MM.1S (cell line): ENCODE measurements around the gene DIS3L2.

Experiments used
- DNase-seq: peaks from one replicate; pipeline ENCODE4 v3.0.0-alpha.2; 2015
- H2AFZ ChIP-seq: fragments of 300-600 bp; sonication (generic); 2 replicates; pipeline ENCODE4 v1.6.0; 2016; ENCODE audit warnings: antibody characterized with exemption, low read length
- H3F3A ChIP-seq: fragments of 300-600 bp; sonication (generic); 2 replicates; pipeline ENCODE4 v1.6.1; 2016; ENCODE audit warnings: mild to moderate bottlenecking, antibody characterized with exemption, low read length, moderate library complexity, mixed read lengths; ENCODE audit not compliant: insufficient read depth
- H3K27ac ChIP-seq: fragments of 300-600 bp; sonication (generic); 2 replicates; pipeline ENCODE4 v1.5.1; 2016; ENCODE audit warnings: mild to moderate bottlenecking, low read length
- H3K27me3 ChIP-seq: fragments of 300-600 bp; sonication (generic); replicated peaks from 2 replicates; pipeline ENCODE4 v1.6.0; 2016; ENCODE audit warnings: low read length; ENCODE audit not compliant: insufficient read depth
- H3K36me3 ChIP-seq: fragments of 300-600 bp; sonication (generic); replicated peaks from 2 replicates; pipeline ENCODE4 v1.6.1; 2016; ENCODE audit warnings: mild to moderate bottlenecking, low read length, mixed read lengths; ENCODE audit not compliant: insufficient read depth
- H3K4me1 ChIP-seq: fragments of 300-600 bp; sonication (generic); 2 replicates; pipeline ENCODE4 v1.6.1; 2016; ENCODE audit warnings: low read length, mixed read lengths
- H3K4me2 ChIP-seq: fragments of 300-600 bp; sonication (generic); 2 replicates; pipeline ENCODE4 v1.6.0; 2016; ENCODE audit warnings: low read depth, low read length
- H3K4me3 ChIP-seq: fragments of 300-600 bp; sonication (generic); 2 replicates; pipeline ENCODE4 v1.5.1; 2016; ENCODE audit warnings: low read length, mixed read lengths
- H3K79me2 ChIP-seq: fragments of 300-600 bp; sonication (generic); 2 replicates; pipeline ENCODE4 v1.6.1; 2016; ENCODE audit warnings: mixed run types, low read length, mixed read lengths
- H3K9ac ChIP-seq: fragments of 300-600 bp; sonication (generic); 2 replicates; pipeline ENCODE4 v1.6.1; 2016; ENCODE audit warnings: low read length, mixed read lengths
- H3K9me2 ChIP-seq: fragments of 300-600 bp; sonication (generic); replicated peaks from 2 replicates; pipeline ENCODE4 v1.6.1; 2016; ENCODE audit warnings: mild to moderate bottlenecking, low read length, mixed read lengths; ENCODE audit not compliant: insufficient read depth
- H3K9me3 ChIP-seq: fragments of 300-600 bp; sonication (generic); replicated peaks from 2 replicates; pipeline ENCODE4 v1.6.1; 2016; ENCODE audit warnings: mild to moderate bottlenecking, low read length, mixed read lengths; ENCODE audit not compliant: insufficient read depth
- H4K20me1 ChIP-seq: fragments of 300-600 bp; sonication (generic); 2 replicates; pipeline ENCODE4 v1.6.1; 2016; ENCODE audit warnings: mild to moderate bottlenecking, low read length, moderate library complexity, mixed read lengths; ENCODE audit not compliant: insufficient read depth
- EZH2 ChIP-seq: fragments of 300-600 bp; sonication (generic); optimal IDR thresholded peaks from 2 replicates; pipeline ENCODE3; 2017; ENCODE audit warnings: low read depth, mild to moderate bottlenecking, antibody characterized with exemption, low read length, mixed read lengths
- EZH2phosphoT487 ChIP-seq: fragments of 300-600 bp; sonication (generic); IDR thresholded peaks from 2 replicates; pipeline ENCODE4 v1.6.1; 2018; ENCODE audit warnings: antibody characterized with exemption, low read length
- TF ChIP-seq, protein P1 (sequence below): fragments of 300-600 bp; sonication (generic); IDR thresholded peaks from 2 replicates; pipeline ENCODE4 v1.5.1; 2016; ENCODE audit warnings: antibody characterized with exemption, low read length, mixed read lengths

Gene DIS3L2

GRCh38 chr2:232147440-232148077, 186.0 kb downstream of the DIS3L2 start:
- Histone ChIP-seq H3K4me2 (no peak overlapping the region), H3F3A (no peaks in the 10 kb centered on the region), H3K9me2 (no peaks in the 10 kb centered on the region), H3K27ac (no peak overlapping the region), H3K4me3 (no peak overlapping the region), H4K20me1 (no peaks in the 10 kb centered on the region), H3K9me3 (no peaks in the 10 kb centered on the region), H3K4me1 (peaks cover 7% of the 10 kb centered on the region; the same call in 1 of the 2 replicates), H3K27me3 (no peaks in the 10 kb centered on the region), H2AFZ (no peak overlapping the region), H3K36me3 (no peaks in the 10 kb centered on the region), H3K79me2 (no peaks in the 10 kb centered on the region), H3K9ac (no peak overlapping the region)
- TF ChIP-seq EZH2 (no peak), EZH2phosphoT487 (no peak)
- TF ChIP-seq, protein P1, sequence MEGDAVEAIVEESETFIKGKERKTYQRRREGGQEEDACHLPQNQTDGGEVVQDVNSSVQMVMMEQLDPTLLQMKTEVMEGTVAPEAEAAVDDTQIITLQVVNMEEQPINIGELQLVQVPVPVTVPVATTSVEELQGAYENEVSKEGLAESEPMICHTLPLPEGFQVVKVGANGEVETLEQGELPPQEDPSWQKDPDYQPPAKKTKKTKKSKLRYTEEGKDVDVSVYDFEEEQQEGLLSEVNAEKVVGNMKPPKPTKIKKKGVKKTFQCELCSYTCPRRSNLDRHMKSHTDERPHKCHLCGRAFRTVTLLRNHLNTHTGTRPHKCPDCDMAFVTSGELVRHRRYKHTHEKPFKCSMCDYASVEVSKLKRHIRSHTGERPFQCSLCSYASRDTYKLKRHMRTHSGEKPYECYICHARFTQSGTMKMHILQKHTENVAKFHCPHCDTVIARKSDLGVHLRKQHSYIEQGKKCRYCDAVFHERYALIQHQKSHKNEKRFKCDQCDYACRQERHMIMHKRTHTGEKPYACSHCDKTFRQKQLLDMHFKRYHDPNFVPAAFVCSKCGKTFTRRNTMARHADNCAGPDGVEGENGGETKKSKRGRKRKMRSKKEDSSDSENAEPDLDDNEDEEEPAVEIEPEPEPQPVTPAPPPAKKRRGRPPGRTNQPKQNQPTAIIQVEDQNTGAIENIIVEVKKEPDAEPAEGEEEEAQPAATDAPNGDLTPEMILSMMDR, result no peak
- no peak for DNase-seq

DNA sequence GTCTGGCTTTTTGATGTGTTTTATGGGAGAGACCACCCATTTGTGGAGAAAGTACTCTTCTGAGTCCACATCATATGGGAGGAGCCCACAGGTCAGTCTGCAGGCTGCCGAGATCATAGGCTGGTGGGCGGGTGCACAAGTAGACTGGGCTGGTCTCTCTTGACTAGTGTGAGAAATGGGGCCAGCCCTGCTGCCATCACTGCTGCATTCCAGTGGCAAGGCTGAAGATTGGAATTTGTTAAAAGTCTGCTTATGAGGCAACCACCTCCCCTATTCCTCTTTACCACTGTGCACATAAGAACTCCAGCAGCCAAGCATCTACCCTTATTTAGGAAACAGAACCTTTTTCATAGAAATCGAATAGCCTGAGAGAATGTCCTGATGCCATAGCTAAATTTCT, 200.7 kb downstream of the DIS3L2 start:
- Histone ChIP-seq H3K27ac (no peak overlapping the region), H2AFZ (no peak overlapping the region), H3K9ac (no peak overlapping the region), H3K4me1 (no peaks in the 10 kb centered on the region), H3F3A (no peaks in the 10 kb centered on the region), H3K79me2 (no peaks in the 10 kb centered on the region), H4K20me1 (no peaks in the 10 kb centered on the region), H3K36me3 (no peaks in the 10 kb centered on the region), H3K4me3 (no peak overlapping the region), H3K27me3 (no peaks in the 10 kb centered on the region), H3K9me3 (no peaks in the 10 kb centered on the region), H3K9me2 (no peaks in the 10 kb centered on the region), H3K4me2 (no peak overlapping the region)
- no peak for DNase-seq
- TF ChIP-seq EZH2phosphoT487, result no peak
- no peak for TF ChIP-seq EZH2
- TF ChIP-seq, protein P1, result no peak

GRCh38 chr2:232170396-232170795, 208.9 kb downstream of the DIS3L2 start:
- H3K4me2 ChIP-seq, result peak overlapping the region; percentile 31; the same call in 1 of the 2 replicates
- no peak overlapping the region for H3K4me3 ChIP-seq
- no peaks in the 10 kb centered on the region for H3K9me3 ChIP-seq
- peaks cover 42% of the 10 kb centered on the region for H3K4me1 ChIP-seq
- no peaks in the 10 kb centered on the region; the same call in 1 of the 2 replicates for H3F3A ChIP-seq
- no peak overlapping the region for H3K9ac ChIP-seq
- H3K79me2 ChIP-seq, result 0 out of 2 replicates have a peak, but pooled peaks cover 3% of the 10 kb centered on the region
- no peaks in the 10 kb centered on the region for H3K9me2 ChIP-seq
- no peaks in the 10 kb centered on the region for H3K36me3 ChIP-seq
- no peak overlapping the region for H2AFZ ChIP-seq
- no peak for DNase-seq
- H3K27me3 ChIP-seq, result no peaks in the 10 kb centered on the region
- TF ChIP-seq EZH2 (no peak), EZH2phosphoT487 (no peak)
- TF ChIP-seq, protein P1, result no peak
- H4K20me1 ChIP-seq, result no peaks in the 10 kb centered on the region
- no peak overlapping the region for H3K27ac ChIP-seq
